PC-3 (cell line): ENCODE results near the gene EPB41L3. TPM values are rescaled to one million over a fixed set of nuclear protein-coding genes. Genes with fewer than 3 reads are reported as not detected.

Experiments
- ATAC-seq: fragments of 200-7000 bp; cut with Tn5 transposase; 2 replicates; pipeline ENCODE4 v1.9.1; 2020; ENCODE audit warnings: mild to moderate bottlenecking, moderate library complexity
- BruUV-seq: library from RNA; stranded (reverse); fragments of 400-500 nt; replicated peaks from 2 replicates; lab custom pipeline; 2021; lab: Mats Ljungman, UMichigan
- CTCF ChIA-PET: fragments of 300-600 bp; sonication (Branson Sonifier 250); formaldehyde crosslinking; loops from one replicate; lab custom pipeline; 2022; ENCODE audit warnings: antibody characterized with exemption; lab: Charles Lee
- POLR2A ChIA-PET: fragments of 300-600 bp; sonication (Branson Sonifier 250); formaldehyde crosslinking; loops from one replicate; lab custom pipeline; 2022; ENCODE audit warnings: antibody characterized with exemption; ENCODE audit not compliant: unreplicated experiment; lab: Charles Lee
- DNase-seq: peaks from one replicate; pipeline ENCODE4 v3.0.0-alpha.2; 2015
- H2AFZ ChIP-seq: fragments of 300-600 bp; sonication (generic); 2 replicates; pipeline ENCODE4 v1.6.0; 2016; ENCODE audit warnings: antibody characterized with exemption, low read length
- H3F3A ChIP-seq: fragments of 300-600 bp; sonication (generic); one replicate; pipeline ENCODE4 v1.6.0; 2017; ENCODE audit warnings: antibody characterized with exemption, low read length, control low read depth, mild to moderate bottlenecking; ENCODE audit not compliant: unreplicated experiment
- H3K27ac ChIP-seq: fragments of 300-600 bp; sonication (generic); 2 replicates; pipeline ENCODE4 v1.5.1; 2016; ENCODE audit warnings: mild to moderate bottlenecking, low read length
- H3K27me3 ChIP-seq: fragments of 300-600 bp; sonication (generic); 2 replicates; pipeline ENCODE4 v1.6.1; 2016; ENCODE audit warnings: low read length, mixed read lengths
- H3K36me3 ChIP-seq: fragments of 300-600 bp; sonication (generic); 2 replicates; pipeline ENCODE4 v1.6.1; 2016; ENCODE audit warnings: low read depth, mixed run types, low read length, mixed read lengths
- H3K4me1 ChIP-seq: fragments of 300-600 bp; sonication (generic); 2 replicates; pipeline ENCODE4 v1.5.1; 2016; ENCODE audit warnings: low read length; ENCODE audit not compliant: insufficient read depth
- H3K4me2 ChIP-seq: fragments of 300-600 bp; sonication (generic); 2 replicates; pipeline ENCODE4 v1.6.0; 2016; ENCODE audit warnings: low read length
- H3K4me3 ChIP-seq: fragments of 300-600 bp; sonication (generic); 2 replicates; pipeline ENCODE4 v1.5.1; 2016; ENCODE audit warnings: mild to moderate bottlenecking, low read length, mixed read lengths
- H3K79me2 ChIP-seq: fragments of 300-600 bp; sonication (generic); 2 replicates; pipeline ENCODE4 v1.6.1; 2017; ENCODE audit warnings: low read length, mixed read lengths
- H3K9ac ChIP-seq: fragments of 300-600 bp; sonication (generic); 2 replicates; pipeline ENCODE4 v1.6.0; 2016; ENCODE audit warnings: mild to moderate bottlenecking, low read length
- H3K9me2 ChIP-seq: fragments of 300-600 bp; sonication (generic); replicated peaks from 2 replicates; pipeline ENCODE4 v1.6.1; 2016; ENCODE audit warnings: mixed run types, low read length, mixed read lengths
- H3K9me3 ChIP-seq: fragments of 300-600 bp; sonication (generic); 2 replicates; pipeline ENCODE4 v1.6.1; 2016; ENCODE audit warnings: low read length, mixed read lengths
- H4K20me1 ChIP-seq: fragments of 300-600 bp; sonication (generic); 2 replicates; pipeline ENCODE4 v1.6.1; 2016; ENCODE audit warnings: low read length, mixed read lengths
- EZH2 ChIP-seq: fragments of 300-600 bp; sonication (generic); IDR thresholded peaks from one replicate; pipeline ENCODE4 v1.6.1; 2017; ENCODE audit warnings: antibody characterized with exemption, mild to moderate bottlenecking, low read length; ENCODE audit not compliant: unreplicated experiment
- EZH2phosphoT487 ChIP-seq: fragments of 300-600 bp; sonication (generic); IDR thresholded peaks from 2 replicates; pipeline ENCODE4 v1.6.1; 2018; ENCODE audit warnings: mild to moderate bottlenecking, antibody characterized with exemption, low read length, borderline replicate concordance
- intact Hi-C: fragments of 100-400 bp; cut with micrococcal nuclease; formaldehyde crosslinking; loops from 2 replicates; pipeline ENCODE4 v1.9.0; 2023
- total RNA-seq: library from RNA; depleted of rRNA; stranded (reverse); fragments of >200 nt; gene quantifications from 2 replicates; pipeline ENCODE4 v1.2.3, GENCODE V29; 2014
- TF ChIP-seq, protein P1 (sequence below): fragments of 300-600 bp; sonication (generic); conservative IDR thresholded peaks from 2 replicates; pipeline ENCODE4 v1.5.1; 2017; ENCODE audit warnings: antibody characterized with exemption, low read depth, mild to moderate bottlenecking, low read length

EPB41L3 gene
- total RNA-seq, 1 experiment from 2014 or later: 39.5 TPM

DNA sequence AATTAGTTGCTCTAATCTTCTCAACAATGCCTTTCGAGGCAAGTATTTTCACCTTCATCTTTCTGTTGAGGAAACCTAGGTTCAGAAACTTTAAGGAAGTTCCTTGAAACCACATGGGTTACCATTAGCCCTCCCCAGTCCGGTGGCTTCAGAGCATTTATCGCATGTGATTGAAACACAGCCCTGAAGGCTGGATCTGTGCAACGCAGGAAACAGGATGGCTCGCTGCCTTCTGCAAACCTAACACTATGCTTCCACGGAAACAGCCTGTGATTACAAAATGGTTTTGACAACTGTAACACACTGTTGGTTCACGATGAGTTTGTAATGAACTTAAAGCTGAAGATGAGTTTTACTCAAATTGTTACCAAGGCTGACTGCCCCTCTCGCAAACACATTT lies 68.5 kb downstream of the EPB41L3 start:
- no peak overlapping the region for H2AFZ ChIP-seq
- no peaks in the 10 kb centered on the region for H3K4me1 ChIP-seq
- H3F3A ChIP-seq: no peaks in the 10 kb centered on the region
- TF ChIP-seq, protein P1, sequence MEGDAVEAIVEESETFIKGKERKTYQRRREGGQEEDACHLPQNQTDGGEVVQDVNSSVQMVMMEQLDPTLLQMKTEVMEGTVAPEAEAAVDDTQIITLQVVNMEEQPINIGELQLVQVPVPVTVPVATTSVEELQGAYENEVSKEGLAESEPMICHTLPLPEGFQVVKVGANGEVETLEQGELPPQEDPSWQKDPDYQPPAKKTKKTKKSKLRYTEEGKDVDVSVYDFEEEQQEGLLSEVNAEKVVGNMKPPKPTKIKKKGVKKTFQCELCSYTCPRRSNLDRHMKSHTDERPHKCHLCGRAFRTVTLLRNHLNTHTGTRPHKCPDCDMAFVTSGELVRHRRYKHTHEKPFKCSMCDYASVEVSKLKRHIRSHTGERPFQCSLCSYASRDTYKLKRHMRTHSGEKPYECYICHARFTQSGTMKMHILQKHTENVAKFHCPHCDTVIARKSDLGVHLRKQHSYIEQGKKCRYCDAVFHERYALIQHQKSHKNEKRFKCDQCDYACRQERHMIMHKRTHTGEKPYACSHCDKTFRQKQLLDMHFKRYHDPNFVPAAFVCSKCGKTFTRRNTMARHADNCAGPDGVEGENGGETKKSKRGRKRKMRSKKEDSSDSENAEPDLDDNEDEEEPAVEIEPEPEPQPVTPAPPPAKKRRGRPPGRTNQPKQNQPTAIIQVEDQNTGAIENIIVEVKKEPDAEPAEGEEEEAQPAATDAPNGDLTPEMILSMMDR: no peak
- no peak for TF ChIP-seq EZH2
- no peak for TF ChIP-seq EZH2phosphoT487
- no TSS peak for BruUV-seq
- H3K36me3 ChIP-seq: no peaks in the 10 kb centered on the region
- H3K4me2 ChIP-seq: no peak overlapping the region
- H4K20me1 ChIP-seq: no peaks in the 10 kb centered on the region
- H3K79me2 ChIP-seq: no peaks in the 10 kb centered on the region
- CTCF ChIA-PET: no interaction called here
- ATAC-seq (no peak), DNase-seq (no peak)
- no peaks in the 10 kb centered on the region for H3K9me2 ChIP-seq
- intact Hi-C loops: no loop called here
- H3K9me3 ChIP-seq: no peaks in the 10 kb centered on the region
- H3K9ac ChIP-seq: no peak overlapping the region
- no peak overlapping the region for H3K27ac ChIP-seq
- H3K27me3 ChIP-seq: no peaks in the 10 kb centered on the region
- H3K4me3 ChIP-seq: no peak overlapping the region
- POLR2A ChIA-PET: no interaction called here

DNA sequence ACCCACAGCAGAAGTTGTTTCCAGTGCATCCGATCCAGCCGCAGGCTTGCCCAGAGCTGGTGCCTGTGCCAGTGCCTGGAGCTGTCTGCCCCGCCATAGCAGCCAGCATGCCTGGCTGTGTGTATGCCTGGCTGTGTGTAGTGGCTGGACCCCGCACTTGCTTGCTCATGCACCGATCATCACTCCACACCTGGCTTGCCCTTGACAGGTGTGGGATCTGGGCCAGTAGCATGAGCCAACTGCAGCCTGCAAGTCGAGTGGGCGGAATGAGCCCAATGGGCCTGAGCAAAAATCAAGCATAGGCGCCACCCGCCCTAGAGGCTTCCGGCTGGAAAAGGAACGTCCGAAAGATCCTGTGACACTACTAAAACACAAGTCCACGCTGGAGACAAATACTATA lies 74.5 kb downstream of the EPB41L3 start:
- ATAC-seq: no peak
- DNase-seq: no peak
- Histone ChIP-seq H3F3A (no peaks in the 10 kb centered on the region), H4K20me1 (no peaks in the 10 kb centered on the region), H2AFZ (no peak overlapping the region), H3K4me1 (no peaks in the 10 kb centered on the region), H3K79me2 (no peaks in the 10 kb centered on the region), H3K27ac (no peak overlapping the region), H3K4me2 (no peak overlapping the region), H3K4me3 (no peak overlapping the region), H3K36me3 (no peaks in the 10 kb centered on the region), H3K9me2 (no peaks in the 10 kb centered on the region), H3K27me3 (no peaks in the 10 kb centered on the region; the same call in 1 of the 2 replicates), H3K9me3 (no peaks in the 10 kb centered on the region), H3K9ac (no peak overlapping the region)
- no TSS peak for BruUV-seq
- intact Hi-C loops: no loop called here
- CTCF ChIA-PET: no interaction called here
- TF ChIP-seq, protein P1: no peak
- TF ChIP-seq EZH2: no peak
- no peak for TF ChIP-seq EZH2phosphoT487
- POLR2A ChIA-PET: no interaction called here

DNA sequence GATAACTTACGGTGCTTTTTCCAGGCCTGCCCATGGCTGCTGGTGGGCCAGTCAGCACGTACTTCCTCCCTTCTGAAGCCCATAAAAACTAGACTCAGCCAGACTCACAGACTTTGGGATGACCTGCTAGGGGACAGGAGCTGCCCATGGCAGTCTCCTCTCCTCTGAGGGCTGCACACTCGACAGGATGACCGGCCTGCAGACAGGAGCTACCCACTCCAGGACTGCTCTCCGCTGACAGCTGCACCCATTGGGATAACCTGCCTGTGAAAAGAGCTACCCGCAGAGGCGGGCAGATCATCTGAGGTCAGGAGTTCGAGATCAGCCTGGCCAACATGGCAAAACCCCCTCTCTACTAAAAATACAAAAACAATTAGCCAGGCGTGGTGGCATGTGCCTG lies 75.4 kb downstream of the EPB41L3 start:
- no peak for TF ChIP-seq EZH2
- TF ChIP-seq, protein P1: no peak
- TF ChIP-seq EZH2phosphoT487: no peak
- H3K4me1 ChIP-seq: no peaks in the 10 kb centered on the region
- H3K79me2 ChIP-seq: no peaks in the 10 kb centered on the region
- DNase-seq (no peak), ATAC-seq (no peak)
- H3K4me3 ChIP-seq: no peak overlapping the region
- intact Hi-C loops: no loop called here
- H3K9me2 ChIP-seq: no peaks in the 10 kb centered on the region
- ChIA-PET POLR2A (no interaction called here), CTCF (no interaction called here)
- H3K4me2 ChIP-seq: no peak overlapping the region
- H3K36me3 ChIP-seq: no peaks in the 10 kb centered on the region
- H3K9ac ChIP-seq: no peak overlapping the region
- no peaks in the 10 kb centered on the region for H3K9me3 ChIP-seq
- H2AFZ ChIP-seq: no peak overlapping the region
- H3K27ac ChIP-seq: no peak overlapping the region
- no peaks in the 10 kb centered on the region for H4K20me1 ChIP-seq
- no TSS peak for BruUV-seq
- no peaks in the 10 kb centered on the region for H3F3A ChIP-seq
- no peaks in the 10 kb centered on the region; the same call in 1 of the 2 replicates for H3K27me3 ChIP-seq
